Body of pancreas (tissue), 4 donors: ENCODE measurements around the gene ADRA2C. TPM values are rescaled to one million over a fixed set of nuclear protein-coding genes. Genes with fewer than 3 reads are reported as not detected.
A peak's percentile ranks its signal among the peaks of the same experiment; 100 is the strongest.

Experiments used
- ATAC-seq: fragments of 150-250 bp; one replicate; pipeline ENCODE4 v1.9.1; 2016
- DNase-seq, 4 donors: peaks; one replicate each; pipeline ENCODE4 v3.0.0-alpha.2; 2019
- H3K27ac ChIP-seq, 4 donors: fragments of 200-600 bp; sonication (generic); 1 replicate in 3 of 4; 2 replicates in 1 of 4; pipeline versions ENCODE4 v1.5.1 to v1.6.1; 2016 to 2019; ENCODE audit warnings: mild to moderate bottlenecking in 1 of 4, mixed read lengths in 1 of 4, moderate library complexity in 1 of 4
- H3K27me3 ChIP-seq, 2 donors: fragments of 200-600 bp; sonication (generic); one replicate each; pipeline ENCODE4 v1.6.0; 2016; ENCODE audit warnings: mild to moderate bottlenecking in 1 of 2
- H3K36me3 ChIP-seq, 2 donors: fragments of 200-600 bp; sonication (generic); replicated peaks in 1 of 2; 2 replicates each; pipeline ENCODE4 v1.5.1; 2016; ENCODE audit warnings: low read depth in 2 of 2; ENCODE audit not compliant: insufficient read depth in 1 of 2
- H3K4me1 ChIP-seq: fragments of 200-600 bp; sonication (generic); one replicate; pipeline ENCODE4 v1.6.0; 2016
- H3K4me3 ChIP-seq, 2 donors: fragments of 200-600 bp; sonication (generic); 1 replicate in 1 of 2; 2 replicates in 1 of 2; pipeline ENCODE4 v1.5.1; 2016 to 2019
- H3K9me3 ChIP-seq, 3 donors: fragments of 200-600 bp; sonication (generic); 1 replicate in 2 of 3; 2 replicates in 1 of 3; pipeline ENCODE4 v1.5.1; 2016
- POLR2A ChIP-seq, 3 donors: fragments of 450-650 bp; IDR thresholded peaks; one replicate each; pipeline ENCODE4 v1.6.1; 2016; ENCODE audit warnings: antibody characterized with exemption in 3 of 3, mild to moderate bottlenecking in 2 of 3
- whole genome bisulfite sequencing, 2 donors: methylation state at CpG; one replicate each; pipeline ENCODE4 v1.1.5; 2017; 5-methylcytosine and 5-hydroxymethylcytosine counted together
- intact Hi-C: fragments of 100-400 bp; cut with DNase I; formaldehyde crosslinking; loops from one replicate; pipeline ENCODE4 v1.15.1; 2023
- total RNA-seq, 2 donors: library from RNA; depleted of rRNA; stranded (reverse); fragments of >200 nt; gene quantifications; one replicate each; pipeline ENCODE4 v1.1.0, GENCODE V29; 2016
- TF ChIP-seq, protein P1 (sequence below), 7 experiments: fragments of 450-650 bp in 4 of 7; fragments of 200-600 bp in 3 of 7; sonication (generic) in 3 of 7; IDR thresholded peaks; one replicate each; pipeline ENCODE4 v1.5.1; 2016 to 2019; ENCODE audit warnings: antibody characterized with exemption in 7 of 7

The ADRA2C gene
- total RNA-seq, 2 donors from 2014 or later = 6.7 to 10.5 TPM

DNA sequence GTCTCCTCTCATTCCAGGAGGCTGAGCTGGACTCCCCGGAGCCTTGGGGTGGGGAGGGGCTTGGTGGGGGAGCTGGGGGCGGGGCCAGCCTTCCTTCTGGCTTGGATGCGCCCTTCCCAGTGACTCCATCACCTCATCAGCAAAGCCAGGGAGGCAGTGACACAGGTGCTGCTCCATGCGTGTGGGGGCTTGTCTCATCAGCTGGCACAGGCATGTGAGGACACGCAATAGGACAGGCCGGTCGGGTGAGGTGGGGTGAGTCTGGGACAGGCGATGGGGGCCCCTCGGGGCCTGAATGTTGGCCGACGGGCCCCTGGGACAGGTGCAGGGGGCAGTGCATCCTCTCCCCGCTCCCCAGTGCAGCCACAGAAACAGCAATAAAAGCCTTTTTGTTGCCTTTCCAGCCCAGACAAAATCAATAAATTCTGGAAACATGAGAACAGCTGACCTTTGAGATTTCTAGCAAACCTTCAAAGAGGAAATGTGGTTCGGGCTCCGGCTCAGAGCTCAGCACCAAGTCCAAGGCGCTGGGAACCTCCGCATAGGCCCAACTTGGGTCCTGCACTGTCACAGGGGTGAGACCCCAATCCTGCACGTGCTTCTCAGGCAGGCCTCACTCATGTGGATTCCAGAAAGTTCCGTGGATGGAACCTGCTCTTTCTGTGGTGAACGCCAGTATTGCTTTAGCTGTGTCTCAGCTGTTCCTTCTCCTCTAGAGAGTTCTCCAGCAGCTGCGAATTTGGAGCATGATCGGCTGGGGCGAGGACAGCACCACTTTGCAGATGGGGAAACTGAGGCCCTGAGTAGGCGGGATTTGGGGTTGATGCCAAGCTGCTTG lies 18.5 kb downstream of the ADRA2C start:
- ATAC-seq (peak; percentile 38), DNase-seq (peak in 1 of 4 donors; percentile 9)
- Histone ChIP-seq H3K9me3 (no peaks in the 10 kb centered on the region), H3K27me3 (peaks cover 0 to 12% of the 10 kb centered on the region in 2 donors), H3K4me1 (peaks cover 52% of the 10 kb centered on the region), H3K36me3 (no peaks in the 10 kb centered on the region), H3K27ac (peak overlapping the region; percentile 21 to 74 (median 34)), H3K4me3 (no peak overlapping the region)
- intact Hi-C loops = no loop called here
- 29 to 32% methylated on average over 13 to 23 of the region's 23 CpGs for WGBS, 2 donors
- no peak for TF ChIP-seq POLR2A (IDR thresholded peaks at IDR 0.05)
- TF ChIP-seq, protein P1, sequence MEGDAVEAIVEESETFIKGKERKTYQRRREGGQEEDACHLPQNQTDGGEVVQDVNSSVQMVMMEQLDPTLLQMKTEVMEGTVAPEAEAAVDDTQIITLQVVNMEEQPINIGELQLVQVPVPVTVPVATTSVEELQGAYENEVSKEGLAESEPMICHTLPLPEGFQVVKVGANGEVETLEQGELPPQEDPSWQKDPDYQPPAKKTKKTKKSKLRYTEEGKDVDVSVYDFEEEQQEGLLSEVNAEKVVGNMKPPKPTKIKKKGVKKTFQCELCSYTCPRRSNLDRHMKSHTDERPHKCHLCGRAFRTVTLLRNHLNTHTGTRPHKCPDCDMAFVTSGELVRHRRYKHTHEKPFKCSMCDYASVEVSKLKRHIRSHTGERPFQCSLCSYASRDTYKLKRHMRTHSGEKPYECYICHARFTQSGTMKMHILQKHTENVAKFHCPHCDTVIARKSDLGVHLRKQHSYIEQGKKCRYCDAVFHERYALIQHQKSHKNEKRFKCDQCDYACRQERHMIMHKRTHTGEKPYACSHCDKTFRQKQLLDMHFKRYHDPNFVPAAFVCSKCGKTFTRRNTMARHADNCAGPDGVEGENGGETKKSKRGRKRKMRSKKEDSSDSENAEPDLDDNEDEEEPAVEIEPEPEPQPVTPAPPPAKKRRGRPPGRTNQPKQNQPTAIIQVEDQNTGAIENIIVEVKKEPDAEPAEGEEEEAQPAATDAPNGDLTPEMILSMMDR (IDR thresholded peaks at IDR 0.05) = no peak

DNA sequence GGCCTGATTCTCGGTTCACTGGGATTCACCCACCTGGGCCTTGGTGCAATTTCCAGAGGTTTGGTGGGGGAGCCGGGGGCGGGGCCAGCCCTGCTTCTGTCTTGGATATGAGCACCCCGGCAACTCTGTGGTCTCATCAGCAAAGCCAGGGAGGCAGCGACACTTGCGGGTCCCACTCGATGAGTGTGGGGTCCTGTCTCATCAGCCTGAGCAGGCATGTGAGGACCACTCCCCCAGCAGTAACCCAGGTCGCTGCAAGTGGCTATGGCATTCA lies 19.0 kb downstream of the ADRA2C start:
- TF ChIP-seq, protein P1 (IDR thresholded peaks at IDR 0.05) = no peak
- no peak for TF ChIP-seq POLR2A (IDR thresholded peaks at IDR 0.05)
- intact Hi-C loops = no loop called here
- DNase-seq (no peak), ATAC-seq (no peak)
- Histone ChIP-seq H3K36me3 (no peaks in the 10 kb centered on the region), H3K4me1 (peaks cover 47% of the 10 kb centered on the region), H3K9me3 (no peaks in the 10 kb centered on the region), H3K27me3 (peaks cover 0 to 12% of the 10 kb centered on the region in 2 donors), H3K27ac (peak overlapping the region in 1 of 4 donors; percentile 74), H3K4me3 (no peak overlapping the region)
- 84 to 88% methylated on average over 4 to 8 of the region's 8 CpGs for WGBS, 2 donors

DNA sequence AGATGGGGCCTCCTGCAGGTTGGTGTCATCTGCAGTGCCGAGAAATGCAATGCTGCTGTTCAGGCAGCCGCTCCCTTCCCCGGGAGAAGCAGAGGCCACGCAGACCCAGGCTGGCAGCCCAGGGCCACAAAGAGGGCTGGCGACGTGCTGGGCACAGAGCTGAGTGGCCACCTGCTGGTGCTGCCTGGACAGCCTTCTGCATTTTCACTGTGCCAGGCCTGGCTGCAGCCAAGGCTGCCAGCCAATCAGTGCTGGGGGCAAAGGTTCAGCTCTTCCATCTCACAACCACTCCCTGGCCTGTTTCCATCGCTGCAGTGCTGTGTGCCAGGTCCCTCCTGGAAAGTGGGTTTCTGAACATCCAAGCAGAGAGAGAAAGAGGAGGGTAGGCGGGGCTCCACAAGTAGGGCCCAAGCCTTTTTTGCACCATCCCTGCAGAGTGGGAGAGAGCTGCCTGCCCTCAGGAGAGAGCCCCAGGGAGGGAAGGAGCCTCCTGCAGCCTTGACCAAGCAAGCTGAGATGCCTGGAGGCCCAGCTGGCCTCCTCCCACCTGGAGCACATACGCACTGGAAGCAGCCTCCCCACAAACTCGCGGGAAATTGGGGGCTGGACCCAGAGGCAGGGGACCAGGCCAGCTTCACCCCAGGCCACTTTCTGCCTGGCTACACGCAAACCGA lies 20.1 kb downstream of the ADRA2C start:
- Histone ChIP-seq H3K27ac (peak overlapping the region in 1 of 4 donors; percentile 20), H3K36me3 (no peaks in the 10 kb centered on the region), H3K27me3 (peaks cover 0 to 12% of the 10 kb centered on the region in 2 donors), H3K4me1 (peaks cover 39% of the 10 kb centered on the region), H3K4me3 (no peak overlapping the region), H3K9me3 (no peaks in the 10 kb centered on the region)
- peak; percentile 68 to 83 (median 78) for DNase-seq
- peak; percentile 82 for ATAC-seq
- intact Hi-C loops = no loop called here
- TF ChIP-seq, protein P1 (IDR thresholded peaks at IDR 0.05) = peak in 5 of 7 experiments; percentile 27 to 75 (median 59)
- TF ChIP-seq POLR2A (IDR thresholded peaks at IDR 0.05) = no peak
- 41 to 56% methylated on average over 9 to 13 of the region's 13 CpGs for WGBS, 2 donors

DNA sequence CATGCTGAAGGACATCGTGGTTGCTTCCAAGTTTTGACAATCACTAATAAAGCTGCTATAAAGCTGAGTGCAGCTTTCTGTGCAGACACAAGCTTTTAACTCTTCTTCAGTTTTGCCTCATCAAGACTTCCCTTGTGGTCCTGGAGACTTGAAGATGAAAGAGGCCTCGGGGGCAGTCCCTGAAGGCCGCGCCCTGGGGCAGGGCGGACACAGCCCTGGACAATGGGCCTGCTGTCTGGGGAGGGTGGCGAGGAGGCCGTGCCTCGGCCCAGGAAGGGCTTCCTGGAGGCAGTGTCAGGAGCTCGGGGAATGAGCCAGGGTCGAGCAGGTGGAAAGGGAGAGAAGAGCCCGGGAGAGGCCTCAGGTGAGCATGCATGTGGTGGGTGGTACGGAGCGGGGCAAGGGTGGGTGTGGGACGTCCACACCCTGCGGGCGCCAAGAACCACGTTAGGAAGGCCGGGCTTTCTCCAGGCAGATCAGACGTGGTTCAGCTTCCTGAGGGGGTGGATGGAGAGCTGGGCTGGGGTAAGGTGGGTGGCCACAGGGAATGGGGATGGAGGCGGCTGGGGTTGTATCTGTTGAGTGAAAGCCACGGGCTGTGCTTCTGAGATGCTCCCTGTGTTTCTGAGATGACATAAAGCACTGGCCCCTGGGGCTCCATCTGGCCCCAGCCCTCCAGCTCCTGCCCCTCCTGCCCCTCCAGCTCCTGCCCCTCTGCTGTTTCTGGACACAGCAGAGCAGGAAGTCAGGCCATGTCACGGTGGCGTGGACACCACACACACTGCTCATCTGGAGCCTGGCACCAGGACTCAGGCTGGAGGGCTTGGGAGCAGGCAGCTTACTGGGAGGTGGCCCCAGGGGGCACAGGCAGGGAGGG lies 21.5 kb downstream of the ADRA2C start:
- Histone ChIP-seq H3K9me3 (no peaks in the 10 kb centered on the region), H3K36me3 (no peaks in the 10 kb centered on the region), H3K4me1 (peaks cover 39% of the 10 kb centered on the region), H3K27ac (no peak overlapping the region), H3K27me3 (peaks cover 0 to 11% of the 10 kb centered on the region in 2 donors), H3K4me3 (no peak overlapping the region)
- DNase-seq (no peak), ATAC-seq (no peak)
- intact Hi-C loops = no loop called here
- TF ChIP-seq, protein P1 (IDR thresholded peaks at IDR 0.05) = no peak
- no peak for TF ChIP-seq POLR2A (IDR thresholded peaks at IDR 0.05)
- 70 to 81% methylated on average over 20 to 23 of the region's 23 CpGs for WGBS, 2 donors
